Stimulated activated CD8-positive, alpha-beta memory T cell treated with anti-CD3 and anti-CD28 coated beads, Interleukin-4, amount 100 ng/mL, for 48 hours (primary cell): ENCODE results near the gene EFCC1.

Source experiments
- DNase-seq: peaks from one replicate; pipeline ENCODE4 v3.0.0-alpha.2; 2020

Gene EFCC1

GRCh38 chr3:128995737-128996136 lies 5.4 kb upstream of the EFCC1 start:
- no peak for DNase-seq

- no peak for DNase-seq
Observed at GRCh38 chr3:128996200-128996599, 4.9 kb upstream of the EFCC1 start.

- DNase-seq = no peak
Observed at GRCh38 chr3:128996726-128997125, 4.4 kb upstream of the EFCC1 start.

GRCh38 chr3:128997486-128998133 lies 3.5 kb upstream of the EFCC1 start:
- no peak for DNase-seq

GRCh38 chr3:128998561-128998960 lies 2.5 kb upstream of the EFCC1 start:
- DNase-seq = no peak

- DNase-seq = no peak
Observed at GRCh38 chr3:128999102-128999501, 2.0 kb upstream of the EFCC1 start.

GRCh38 chr3:129000742-129001100 lies 383 bp upstream of the EFCC1 start:
- DNase-seq = no peak

GRCh38 chr3:129001806-129002572 lies 885 bp downstream of the EFCC1 start:
- DNase-seq = peak; percentile 58

- no peak for DNase-seq
Observed at GRCh38 chr3:129002573-129003569, 1.8 kb downstream of the EFCC1 start.

- peak; percentile 59 for DNase-seq
Observed at GRCh38 chr3:129003578-129004112, 2.5 kb downstream of the EFCC1 start.

GRCh38 chr3:129004639-129005295 lies 3.7 kb downstream of the EFCC1 start:
- no peak for DNase-seq

GRCh38 chr3:129005526-129006303 lies 4.6 kb downstream of the EFCC1 start:
- no peak for DNase-seq

GRCh38 chr3:129006864-129007263 lies 5.8 kb downstream of the EFCC1 start:
- DNase-seq = no peak

- DNase-seq = no peak
Observed at GRCh38 chr3:129007792-129008191, 6.7 kb downstream of the EFCC1 start.

- no peak for DNase-seq
Observed at GRCh38 chr3:129009266-129009665, 8.2 kb downstream of the EFCC1 start.

GRCh38 chr3:129010310-129010956 lies 9.3 kb downstream of the EFCC1 start:
- DNase-seq = no peak

- DNase-seq = no peak
Observed at GRCh38 chr3:129013491-129013891, 12.4 kb downstream of the EFCC1 start.

GRCh38 chr3:129014148-129014547 lies 13.0 kb downstream of the EFCC1 start:
- no peak for DNase-seq

- no peak for DNase-seq
Observed at GRCh38 chr3:129014793-129015345, 13.8 kb downstream of the EFCC1 start.

- DNase-seq = peak; percentile 61
Observed at GRCh38 chr3:129015388-129016105, 14.4 kb downstream of the EFCC1 start.
